Hematopoietic multipotent progenitor cell treated with erythropoietin and hydrocortisone succinate and interleukin-3 and kit ligand, for 6 days (in vitro differentiated cells): ENCODE measurements around the gene IL6ST.
A peak's percentile ranks its signal among the peaks of the same experiment; 100 is the strongest.
"Not testable (repeated sequence)": the region's sequence is repeated elsewhere in the genome, so short reads cannot be mapped to it uniquely, and the experiment has no call there.

Experiments used
- DNase-seq: peaks from one replicate; pipeline ENCODE4 v3.0.0-alpha.2; 2015

The IL6ST gene

GRCh38 chr5:55960779-55961178, 34.0 kb downstream of the IL6ST start:
- no peak for DNase-seq

GRCh38 chr5:55959208-55959607, 35.6 kb downstream of the IL6ST start:
- no peak for DNase-seq

GRCh38 chr5:55941154-55941553, 53.6 kb downstream of the IL6ST start:
- DNase-seq, result not testable (repeated sequence)

GRCh38 chr5:55937598-55937997, 57.2 kb downstream of the IL6ST start:
- DNase-seq, result not testable (repeated sequence)

GRCh38 chr5:55936100-55936693, 58.6 kb downstream of the IL6ST start:
- peak; percentile 92 for DNase-seq

- DNase-seq, result no peak
Measured at GRCh38 chr5:55935371-55935770, 59.4 kb downstream of the IL6ST start.

GRCh38 chr5:55934720-55935119, 60.0 kb downstream of the IL6ST start:
- DNase-seq, result no peak

- no peak for DNase-seq
Measured at GRCh38 chr5:55934115-55934613, 60.6 kb downstream of the IL6ST start.

- DNase-seq, result no peak
Measured at GRCh38 chr5:55933377-55934114, 61.2 kb downstream of the IL6ST start.

GRCh38 chr5:55932700-55933099, 62.1 kb downstream of the IL6ST start:
- no peak for DNase-seq

GRCh38 chr5:55929020-55929799, 65.6 kb downstream of the IL6ST start:
- no peak for DNase-seq

- DNase-seq, result no peak
Measured at GRCh38 chr5:55927861-55928655, 66.7 kb downstream of the IL6ST start.

GRCh38 chr5:55926476-55926875, 68.3 kb downstream of the IL6ST start:
- DNase-seq, result no peak

GRCh38 chr5:55925712-55926111, 69.1 kb downstream of the IL6ST start:
- DNase-seq, result no peak

GRCh38 chr5:55925181-55925580, 69.6 kb downstream of the IL6ST start:
- no peak for DNase-seq

GRCh38 chr5:55924744-55925143, 70.0 kb downstream of the IL6ST start:
- DNase-seq, result no peak

GRCh38 chr5:55923865-55924500, 70.8 kb downstream of the IL6ST start:
- no peak for DNase-seq

GRCh38 chr5:55923177-55923771, 71.5 kb downstream of the IL6ST start:
- peak; percentile 45 for DNase-seq

- no peak for DNase-seq
Measured at GRCh38 chr5:55921617-55922016, 73.1 kb downstream of the IL6ST start.

- DNase-seq, result peak; percentile 33
Measured at GRCh38 chr5:55920784-55921183, 74.0 kb downstream of the IL6ST start.

GRCh38 chr5:55919625-55920024, 75.1 kb downstream of the IL6ST start:
- DNase-seq, result no peak
